HL-60 (cell line): ENCODE results near the gene CSGALNACT2.

ENCODE experiments used
- DNase-seq, 2 experiments: peaks; one replicate each; pipeline ENCODE4 v3.0.0-alpha.2; 2010 to 2020; ENCODE audit warnings: low read depth in 1 of 2, low spot score in 1 of 2
- H3K27ac ChIP-seq: fragments of 250-450 bp; sonication (Bioruptor Pico); replicated peaks from 2 replicates; pipeline ENCODE4 v1.5.1; 2020; ENCODE audit warnings: mild to moderate bottlenecking, moderate library complexity
- H3K27me3 ChIP-seq: fragments of 250-450 bp; sonication (Bioruptor Pico); 2 replicates; pipeline ENCODE4 v1.5.1; 2021; ENCODE audit warnings: mild to moderate bottlenecking, moderate library complexity; ENCODE audit not compliant: insufficient read depth, poor library complexity, severe bottlenecking
- H3K4me3 ChIP-seq: replicated peaks from 2 replicates; pipeline ENCODE4 v1.5.1; 2011; ENCODE audit warnings: mild to moderate bottlenecking, control low read depth, low read length; ENCODE audit not compliant: insufficient read depth
- CTCF ChIP-seq: IDR thresholded peaks from one replicate; pipeline ENCODE4 v1.5.1; 2011; ENCODE audit warnings: low read length, control low read depth, inconsistent platforms; ENCODE audit not compliant: insufficient read depth
- GABPA ChIP-seq: IDR thresholded peaks from 2 replicates; pipeline ENCODE4 v1.6.1; 2012; ENCODE audit warnings: low read depth
- POLR2AphosphoS5 ChIP-seq: IDR thresholded peaks from 2 replicates; pipeline ENCODE4 v1.6.1; 2012; ENCODE audit warnings: low read depth
- REST ChIP-seq: IDR thresholded peaks from 2 replicates; pipeline ENCODE4 v1.6.1; 2012; ENCODE audit warnings: low read depth; ENCODE audit not compliant: insufficient replicate concordance
- SPI1 ChIP-seq: IDR thresholded peaks from 2 replicates; pipeline ENCODE4 v1.6.1; 2012; ENCODE audit warnings: low read depth, mild to moderate bottlenecking, borderline replicate concordance

Gene CSGALNACT2

GRCh38 chr10:43170491-43170890 lies 32.2 kb downstream of the CSGALNACT2 start:
- Histone ChIP-seq H3K4me3 (no peak overlapping the region), H3K27ac (no peak overlapping the region), H3K27me3 (no peaks in the 10 kb centered on the region)
- no peak for DNase-seq
- TF ChIP-seq GABPA (no peak), POLR2AphosphoS5 (no peak), REST (no peak), SPI1 (no peak), CTCF (no peak)

GRCh38 chr10:43172645-43173044 lies 34.4 kb downstream of the CSGALNACT2 start:
- no peaks in the 10 kb centered on the region for H3K27me3 ChIP-seq
- H3K27ac ChIP-seq, result no peak overlapping the region
- no peak overlapping the region for H3K4me3 ChIP-seq
- TF ChIP-seq POLR2AphosphoS5 (no peak), REST (no peak), CTCF (no peak), GABPA (no peak), SPI1 (no peak)
- DNase-seq, result no peak

GRCh38 chr10:43173120-43173519 lies 34.9 kb downstream of the CSGALNACT2 start:
- no peak for DNase-seq
- H3K27me3 ChIP-seq, result no peaks in the 10 kb centered on the region
- no peak overlapping the region for H3K27ac ChIP-seq
- TF ChIP-seq POLR2AphosphoS5 (no peak), GABPA (no peak), SPI1 (no peak), CTCF (no peak), REST (no peak)
- H3K4me3 ChIP-seq, result no peak overlapping the region
